ENCODE measurements around the gene NEDD4L.
"Not testable (repeated sequence)": the region's sequence is repeated elsewhere in the genome, so short reads cannot be mapped to it uniquely, and the experiment has no call there.

Gene NEDD4L

GRCh38 chr18:58362027-58362575 is 318.1 kb downstream of the NEDD4L start:
- Mint-ChIP-seq H3K27me3 (no peaks in the 10 kb centered on the region), H3K9me3 (no peaks in the 10 kb centered on the region), H3K4me3 (no peak overlapping the region), H3K27ac (no peak overlapping the region), H3K4me1 (no peaks in the 10 kb centered on the region), H3K36me3 (no peaks in the 10 kb centered on the region)
- DNase-seq = no peak
- CTCF ChIA-PET = interaction anchor here (0.6 to 1.6 kb wide), 2 partner anchors 10 to 320 kb away, joined by 3 read pairs; no protein-coding TSS in a partner anchor

GRCh38 chr18:58362829-58363271 is 318.8 kb downstream of the NEDD4L start:
- CTCF ChIA-PET = no interaction called here
- no peaks in the 10 kb centered on the region for H3K36me3 Mint-ChIP-seq
- H3K4me3 Mint-ChIP-seq = no peak overlapping the region
- H3K4me1 Mint-ChIP-seq = no peaks in the 10 kb centered on the region
- no peaks in the 10 kb centered on the region for H3K27me3 Mint-ChIP-seq
- no peak for DNase-seq
- H3K27ac Mint-ChIP-seq = no peak overlapping the region
- H3K9me3 Mint-ChIP-seq = no peaks in the 10 kb centered on the region

DNA sequence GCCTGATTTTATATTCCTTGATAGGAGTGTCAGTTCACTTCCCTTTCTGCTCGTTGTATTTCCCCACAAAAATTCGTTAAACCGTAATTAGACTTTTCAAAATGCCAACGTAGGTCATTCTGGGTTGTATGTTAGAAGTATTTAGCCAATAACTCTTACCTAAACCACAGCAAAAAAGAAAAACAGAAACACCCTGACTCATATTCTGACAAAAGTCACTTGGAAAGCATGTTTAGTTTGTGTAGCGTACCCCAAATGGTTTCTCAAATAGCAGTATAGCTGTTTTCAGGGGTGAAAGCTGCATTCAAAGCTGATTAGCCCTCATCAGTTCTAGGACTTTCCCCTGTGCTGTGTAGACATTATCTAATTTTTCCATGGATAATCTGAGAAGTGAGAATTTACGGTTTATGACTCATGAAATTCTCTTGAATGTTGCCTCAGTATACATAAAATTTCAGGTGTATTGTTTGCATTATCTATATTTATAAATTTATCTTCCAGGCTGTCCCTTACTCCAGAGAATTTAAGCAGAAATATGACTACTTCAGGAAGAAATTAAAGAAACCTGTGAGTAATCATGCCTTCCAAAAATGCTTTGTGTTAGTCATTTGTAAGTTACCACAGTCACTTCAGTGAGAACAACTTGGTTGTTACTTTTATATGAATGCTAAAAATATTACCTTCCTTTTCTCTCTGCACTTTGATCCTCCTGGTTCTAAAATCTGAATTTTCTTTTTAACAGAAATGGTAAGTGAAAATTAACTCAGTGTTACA is 319.9 kb downstream of the NEDD4L start:
- CTCF ChIA-PET = no interaction called here
- Mint-ChIP-seq H3K4me1 (no peaks in the 10 kb centered on the region), H3K27ac (no peak overlapping the region), H3K36me3 (no peaks in the 10 kb centered on the region), H3K9me3 (no peaks in the 10 kb centered on the region), H3K4me3 (no peak overlapping the region), H3K27me3 (no peaks in the 10 kb centered on the region)
- DNase-seq = no peak

GRCh38 chr18:58364876-58365528 is 321.0 kb downstream of the NEDD4L start:
- DNase-seq = no peak
- no peak overlapping the region for H3K4me3 Mint-ChIP-seq
- H3K27ac Mint-ChIP-seq = no peak overlapping the region
- H3K4me1 Mint-ChIP-seq = no peaks in the 10 kb centered on the region
- no peaks in the 10 kb centered on the region for H3K27me3 Mint-ChIP-seq
- no peaks in the 10 kb centered on the region for H3K36me3 Mint-ChIP-seq
- CTCF ChIA-PET = no interaction called here
- no peaks in the 10 kb centered on the region for H3K9me3 Mint-ChIP-seq

- Mint-ChIP-seq H3K27ac (no peak overlapping the region), H3K36me3 (no peaks in the 10 kb centered on the region), H3K9me3 (no peaks in the 10 kb centered on the region), H3K4me3 (no peak overlapping the region), H3K27me3 (no peaks in the 10 kb centered on the region), H3K4me1 (no peaks in the 10 kb centered on the region)
- DNase-seq = no peak
- CTCF ChIA-PET = interaction anchor here (0.6 kb wide), 1 partner anchor 921 kb away, joined by 3 read pairs; no protein-coding TSS in a partner anchor
Observed at GRCh38 chr18:58367425-58368140, 323.6 kb downstream of the NEDD4L start.

- DNase-seq = no peak
- Mint-ChIP-seq H3K36me3 (no peaks in the 10 kb centered on the region), H3K4me3 (no peak overlapping the region), H3K9me3 (no peaks in the 10 kb centered on the region), H3K27ac (no peak overlapping the region), H3K4me1 (no peaks in the 10 kb centered on the region), H3K27me3 (no peaks in the 10 kb centered on the region)
- CTCF ChIA-PET = no interaction called here
Observed at GRCh38 chr18:58369616-58370015, 325.6 kb downstream of the NEDD4L start.

DNA sequence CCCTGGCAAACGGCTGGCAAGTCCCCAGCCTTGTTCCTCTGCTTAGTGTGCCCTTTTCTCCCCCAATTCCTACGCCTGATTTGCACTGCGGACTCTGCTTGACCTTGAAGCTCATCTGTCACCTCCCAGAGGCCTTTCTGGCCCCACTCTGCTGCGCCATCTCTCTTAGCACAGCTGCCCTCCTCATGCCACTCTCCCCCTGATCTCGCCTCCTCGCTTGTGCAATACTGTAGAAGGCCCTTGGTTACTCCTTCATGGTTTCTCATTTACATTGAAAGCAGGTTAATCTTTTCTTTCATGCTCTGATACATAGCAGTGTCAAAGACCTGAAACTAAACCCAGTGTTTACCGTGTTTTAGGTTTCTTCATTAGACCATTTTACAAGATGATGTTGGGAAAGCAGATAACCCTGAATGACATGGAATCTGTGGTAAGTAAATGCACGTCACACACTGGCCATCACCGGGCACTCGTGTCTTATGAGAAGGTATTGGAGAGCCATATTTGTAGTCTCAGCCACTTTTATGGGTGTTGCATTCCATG is 326.1 kb downstream of the NEDD4L start:
- no peak overlapping the region for H3K27ac Mint-ChIP-seq
- CTCF ChIA-PET = no interaction called here
- no peaks in the 10 kb centered on the region for H3K9me3 Mint-ChIP-seq
- no peak for DNase-seq
- no peaks in the 10 kb centered on the region for H3K27me3 Mint-ChIP-seq
- H3K4me1 Mint-ChIP-seq = no peaks in the 10 kb centered on the region
- no peaks in the 10 kb centered on the region for H3K36me3 Mint-ChIP-seq
- H3K4me3 Mint-ChIP-seq = no peak overlapping the region

GRCh38 chr18:58370612-58371011 is 326.6 kb downstream of the NEDD4L start:
- DNase-seq = no peak
- H3K27me3 Mint-ChIP-seq = no peaks in the 10 kb centered on the region
- H3K4me1 Mint-ChIP-seq = no peaks in the 10 kb centered on the region
- no peak overlapping the region for H3K27ac Mint-ChIP-seq
- H3K9me3 Mint-ChIP-seq = no peaks in the 10 kb centered on the region
- H3K36me3 Mint-ChIP-seq = no peaks in the 10 kb centered on the region
- CTCF ChIA-PET = no interaction called here
- no peak overlapping the region for H3K4me3 Mint-ChIP-seq

- no peak overlapping the region for H3K27ac Mint-ChIP-seq
- CTCF ChIA-PET = no interaction called here
- DNase-seq = no peak
- H3K36me3 Mint-ChIP-seq = no peaks in the 10 kb centered on the region
- H3K27me3 Mint-ChIP-seq = no peaks in the 10 kb centered on the region
- no peaks in the 10 kb centered on the region for H3K4me1 Mint-ChIP-seq
- H3K4me3 Mint-ChIP-seq = no peak overlapping the region
- H3K9me3 Mint-ChIP-seq = no peaks in the 10 kb centered on the region
Observed at GRCh38 chr18:58373481-58373880, 329.5 kb downstream of the NEDD4L start.

DNA sequence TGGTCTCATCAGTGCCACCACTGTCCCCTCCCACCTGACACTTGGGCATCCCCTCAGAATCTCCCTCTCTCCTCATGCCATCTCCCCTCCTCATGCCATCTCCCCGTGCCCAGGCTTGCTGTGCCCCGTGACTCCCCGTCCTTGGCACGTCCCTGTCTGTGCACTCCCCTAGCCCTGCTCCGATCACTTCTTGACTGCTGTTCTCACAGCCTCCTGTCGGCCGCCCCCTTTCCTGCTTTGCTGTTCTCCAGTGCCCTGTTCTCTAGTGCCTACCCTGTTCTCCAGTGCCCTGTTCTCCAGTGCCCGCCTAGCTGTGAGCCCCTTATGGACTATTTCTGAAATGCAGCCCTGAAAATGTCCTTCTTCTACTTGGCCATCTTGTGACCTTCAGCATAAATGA is 331.0 kb downstream of the NEDD4L start:
- Mint-ChIP-seq H3K4me1 (no peaks in the 10 kb centered on the region), H3K36me3 (no peaks in the 10 kb centered on the region), H3K4me3 (no peak overlapping the region), H3K9me3 (no peaks in the 10 kb centered on the region), H3K27me3 (no peaks in the 10 kb centered on the region), H3K27ac (no peak overlapping the region)
- CTCF ChIA-PET = no interaction called here
- DNase-seq = no peak

DNA sequence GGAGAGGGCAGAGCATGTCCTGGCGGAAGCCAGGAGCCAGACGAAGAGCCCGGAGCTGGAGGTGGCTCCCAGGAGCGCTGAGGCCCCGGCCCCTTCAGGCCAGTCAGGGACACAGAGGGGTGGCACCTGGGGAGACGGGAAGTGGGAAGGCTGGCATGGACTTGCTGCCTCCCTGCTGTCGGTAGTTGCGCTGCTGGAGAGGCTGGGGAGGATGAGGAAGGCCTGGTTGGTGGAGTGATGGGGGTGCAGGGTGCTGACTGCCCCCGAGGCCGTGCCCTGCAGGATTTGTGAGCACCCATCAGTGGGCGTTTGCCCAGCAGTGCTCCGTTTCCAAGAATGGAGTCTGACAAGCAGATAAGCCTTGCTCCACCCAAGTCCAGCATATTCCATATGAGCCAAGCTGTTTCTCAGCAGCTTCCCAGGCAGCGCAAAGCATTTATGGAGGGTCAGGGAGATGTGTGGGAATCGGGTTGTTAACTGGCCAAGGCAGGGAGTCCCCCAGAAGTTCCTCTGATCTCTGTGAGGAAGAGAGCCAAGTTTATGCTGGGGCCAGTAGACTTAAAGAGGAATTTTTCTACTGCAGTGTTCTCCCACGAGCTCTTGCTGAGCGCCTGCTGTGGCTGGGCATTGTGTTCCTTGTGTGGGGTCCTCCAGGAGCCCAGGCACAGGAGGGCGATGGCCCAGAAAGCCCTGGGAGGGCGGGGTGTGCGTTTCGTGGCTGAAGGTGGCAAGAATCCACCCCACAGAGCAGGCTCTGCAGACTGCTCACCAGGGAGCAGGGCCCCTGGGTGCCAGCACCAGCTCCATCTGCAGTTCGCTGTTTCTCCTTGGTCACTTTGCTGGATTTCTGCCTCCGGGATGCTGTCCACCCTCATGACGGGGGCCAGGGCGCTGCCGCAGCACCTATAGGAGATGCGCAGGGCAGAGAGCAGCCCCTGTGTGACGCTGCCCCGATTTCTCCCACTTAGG is 334.7 kb downstream of the NEDD4L start:
- Mint-ChIP-seq H3K4me3 (no peak overlapping the region), H3K27me3 (no peaks in the 10 kb centered on the region), H3K27ac (no peak overlapping the region), H3K9me3 (no peaks in the 10 kb centered on the region), H3K36me3 (no peaks in the 10 kb centered on the region), H3K4me1 (no peaks in the 10 kb centered on the region)
- CTCF ChIA-PET = no interaction called here
- DNase-seq = no peak

DNA sequence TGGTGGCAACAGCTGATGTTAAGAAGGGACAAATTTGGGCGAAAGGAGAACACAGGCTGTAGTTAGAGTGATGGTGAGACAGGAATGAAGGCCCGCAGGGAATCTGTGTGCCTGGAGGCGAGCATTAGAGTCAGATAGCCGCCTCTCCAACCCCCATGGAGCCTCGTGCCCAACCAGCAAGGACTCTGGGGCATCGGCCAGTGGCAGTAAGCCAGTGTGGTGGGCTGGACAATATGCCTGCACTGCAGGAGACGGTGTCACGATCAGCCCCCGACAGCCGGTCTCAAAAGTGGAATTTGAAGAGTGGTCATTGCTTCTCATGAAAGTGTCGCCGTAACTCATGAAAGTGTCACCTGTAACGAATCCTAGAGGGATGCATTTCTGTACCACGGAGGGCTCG is 335.4 kb downstream of the NEDD4L start:
- H3K27ac Mint-ChIP-seq = no peak overlapping the region
- CTCF ChIA-PET = no interaction called here
- H3K9me3 Mint-ChIP-seq = no peaks in the 10 kb centered on the region
- H3K36me3 Mint-ChIP-seq = no peaks in the 10 kb centered on the region
- no peaks in the 10 kb centered on the region for H3K27me3 Mint-ChIP-seq
- DNase-seq = no peak
- no peak overlapping the region for H3K4me3 Mint-ChIP-seq
- H3K4me1 Mint-ChIP-seq = no peaks in the 10 kb centered on the region

DNA sequence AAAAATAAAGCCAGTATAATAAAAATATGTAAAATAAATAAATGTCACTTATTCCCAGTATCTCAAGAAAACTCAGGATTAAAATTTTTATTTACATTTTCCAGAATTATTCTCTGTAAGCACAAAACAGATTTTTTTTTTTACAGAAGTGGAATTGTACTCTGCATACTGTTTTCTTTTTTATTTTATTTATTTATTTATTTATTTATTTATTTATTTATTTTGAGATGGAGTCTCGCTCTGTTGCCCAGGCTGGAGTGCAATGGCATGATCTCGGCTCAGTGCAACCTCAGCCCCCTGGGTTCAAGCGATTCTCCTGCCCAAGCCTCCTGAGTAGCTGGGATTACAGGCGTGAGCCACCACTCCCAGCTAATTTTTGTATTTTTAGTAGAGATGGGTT is 336.1 kb downstream of the NEDD4L start:
- CTCF ChIA-PET, H3K4me1 Mint-ChIP-seq, H3K27me3 Mint-ChIP-seq, H3K4me3 Mint-ChIP-seq, DNase-seq, H3K9me3 Mint-ChIP-seq, H3K27ac Mint-ChIP-seq, H3K36me3 Mint-ChIP-seq: not testable (repeated sequence)

Measured in activated naive CD4-positive, alpha-beta T cell treated with anti-CD3 and anti-CD28 coated beads, Interleukin-2, amount 10 ng/mL, durations not matched to agents 7 days and 5 days (primary cell).